SK-N-SH treated with all-trans-retinoic acid at 6 μM for 48 hours (cell line): Measurements from ENCODE around the gene FSTL1.

ENCODE experiments used
- ATAC-seq: fragments of 200-7000 bp; cut with Tn5 transposase; 3 replicates; pipeline ENCODE4 v1.9.1; 2020; ENCODE audit warnings: mild to moderate bottlenecking, moderate library complexity
- CSDC2 ChIP-seq: fragments of 250-450 bp; sonication (Bioruptor Pico); IDR thresholded peaks from 2 replicates; pipeline ENCODE4 v1.5.0; 2020; ENCODE audit warnings: mild to moderate bottlenecking, moderate library complexity
- GLIS3 ChIP-seq: fragments of 250-450 bp; sonication (Bioruptor Pico); IDR thresholded peaks from 2 replicates; pipeline ENCODE4 v1.5.0; 2020; ENCODE audit warnings: mild to moderate bottlenecking, moderate library complexity
- ISL1 ChIP-seq: fragments of 250-450 bp; sonication (Bioruptor Pico); IDR thresholded peaks from 2 replicates; pipeline ENCODE4 v2.1.2; 2022; ENCODE audit warnings: mild to moderate bottlenecking, moderate library complexity
- OSR1 ChIP-seq: fragments of 250-450 bp; sonication (Bioruptor Pico); IDR thresholded peaks from 2 replicates; pipeline ENCODE4 v1.8.0; 2022; ENCODE audit warnings: moderate library complexity, mild to moderate bottlenecking, inconsistent platforms
- SNAI2 ChIP-seq: fragments of 250-450 bp; sonication (Bioruptor Pico); IDR thresholded peaks from 2 replicates; pipeline ENCODE4 v1.5.0; 2020; ENCODE audit warnings: mild to moderate bottlenecking, moderate library complexity
- TCF4 ChIP-seq: fragments of 250-450 bp; sonication (Bioruptor Pico); IDR thresholded peaks from 2 replicates; pipeline ENCODE4 v1.8.0; 2021; ENCODE audit warnings: mild to moderate bottlenecking, moderate library complexity, borderline replicate concordance
- TOX ChIP-seq: fragments of 250-450 bp; sonication (Bioruptor Pico); IDR thresholded peaks from 2 replicates; pipeline ENCODE4 v1.8.0; 2021; ENCODE audit warnings: mild to moderate bottlenecking, moderate library complexity, borderline replicate concordance
- TSHZ2 ChIP-seq: fragments of 250-450 bp; sonication (Bioruptor Pico); IDR thresholded peaks from 2 replicates; pipeline ENCODE4 v1.5.0; 2020; ENCODE audit warnings: mild to moderate bottlenecking, moderate library complexity
- ZFP3 ChIP-seq: fragments of 250-450 bp; sonication (Bioruptor Pico); IDR thresholded peaks from 2 replicates; pipeline ENCODE4 v1.5.0; 2020; ENCODE audit warnings: mild to moderate bottlenecking, moderate library complexity
- ZFP30 ChIP-seq: fragments of 450-650 bp; formaldehyde crosslinking; IDR thresholded peaks from 2 replicates; pipeline ENCODE4 v1.5.0; 2022; ENCODE audit warnings: mild to moderate bottlenecking, moderate library complexity
- ZNF565 ChIP-seq: fragments of 450-650 bp; formaldehyde crosslinking; conservative IDR thresholded peaks from 2 replicates; pipeline ENCODE4 v1.5.0; 2020; ENCODE audit warnings: low read depth, mild to moderate bottlenecking, moderate library complexity
- ZNF70 ChIP-seq: fragments of 450-650 bp; formaldehyde crosslinking; IDR thresholded peaks from 2 replicates; pipeline ENCODE4 v1.5.0; 2020; ENCODE audit warnings: mild to moderate bottlenecking, moderate library complexity
- TF ChIP-seq, protein P1 (sequence below): fragments of 250-450 bp; sonication (Bioruptor Pico); IDR thresholded peaks from 2 replicates; pipeline ENCODE4 v1.8.0; 2020; ENCODE audit warnings: mild to moderate bottlenecking, moderate library complexity, borderline replicate concordance
- TF ChIP-seq, protein P2 (sequence below): fragments of 250-450 bp; sonication (Bioruptor Pico); IDR thresholded peaks from 2 replicates; pipeline ENCODE4 v1.5.1; 2020; ENCODE audit warnings: low read depth, mild to moderate bottlenecking, moderate library complexity
- TF ChIP-seq, protein P3 (sequence below): fragments of 250-450 bp; sonication (Bioruptor Pico); IDR thresholded peaks from 2 replicates; pipeline ENCODE4 v1.8.0; 2021; ENCODE audit warnings: low read depth, mild to moderate bottlenecking, moderate library complexity, borderline replicate concordance

Gene FSTL1, protein sequence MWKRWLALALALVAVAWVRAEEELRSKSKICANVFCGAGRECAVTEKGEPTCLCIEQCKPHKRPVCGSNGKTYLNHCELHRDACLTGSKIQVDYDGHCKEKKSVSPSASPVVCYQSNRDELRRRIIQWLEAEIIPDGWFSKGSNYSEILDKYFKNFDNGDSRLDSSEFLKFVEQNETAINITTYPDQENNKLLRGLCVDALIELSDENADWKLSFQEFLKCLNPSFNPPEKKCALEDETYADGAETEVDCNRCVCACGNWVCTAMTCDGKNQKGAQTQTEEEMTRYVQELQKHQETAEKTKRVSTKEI

GRCh38 chr3:120450600-120451271 is at the start of gene FSTL1:
Gene FSTL1 (minus strand): TSS chr3:120450992. CDS start chr3:120450746, 246 bp downstream.
- TF ChIP-seq, protein P1, sequence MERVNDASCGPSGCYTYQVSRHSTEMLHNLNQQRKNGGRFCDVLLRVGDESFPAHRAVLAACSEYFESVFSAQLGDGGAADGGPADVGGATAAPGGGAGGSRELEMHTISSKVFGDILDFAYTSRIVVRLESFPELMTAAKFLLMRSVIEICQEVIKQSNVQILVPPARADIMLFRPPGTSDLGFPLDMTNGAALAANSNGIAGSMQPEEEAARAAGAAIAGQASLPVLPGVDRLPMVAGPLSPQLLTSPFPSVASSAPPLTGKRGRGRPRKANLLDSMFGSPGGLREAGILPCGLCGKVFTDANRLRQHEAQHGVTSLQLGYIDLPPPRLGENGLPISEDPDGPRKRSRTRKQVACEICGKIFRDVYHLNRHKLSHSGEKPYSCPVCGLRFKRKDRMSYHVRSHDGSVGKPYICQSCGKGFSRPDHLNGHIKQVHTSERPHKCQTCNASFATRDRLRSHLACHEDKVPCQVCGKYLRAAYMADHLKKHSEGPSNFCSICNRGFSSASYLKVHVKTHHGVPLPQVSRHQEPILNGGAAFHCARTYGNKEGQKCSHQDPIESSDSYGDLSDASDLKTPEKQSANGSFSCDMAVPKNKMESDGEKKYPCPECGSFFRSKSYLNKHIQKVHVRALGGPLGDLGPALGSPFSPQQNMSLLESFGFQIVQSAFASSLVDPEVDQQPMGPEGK (CRISPR knock-in tag), result peak; percentile 89; the same call in 1 of the 2 replicates
- TF ChIP-seq TOX (CRISPR knock-in tag), result no peak
- ATAC-seq, result peak; percentile 75

DNA sequence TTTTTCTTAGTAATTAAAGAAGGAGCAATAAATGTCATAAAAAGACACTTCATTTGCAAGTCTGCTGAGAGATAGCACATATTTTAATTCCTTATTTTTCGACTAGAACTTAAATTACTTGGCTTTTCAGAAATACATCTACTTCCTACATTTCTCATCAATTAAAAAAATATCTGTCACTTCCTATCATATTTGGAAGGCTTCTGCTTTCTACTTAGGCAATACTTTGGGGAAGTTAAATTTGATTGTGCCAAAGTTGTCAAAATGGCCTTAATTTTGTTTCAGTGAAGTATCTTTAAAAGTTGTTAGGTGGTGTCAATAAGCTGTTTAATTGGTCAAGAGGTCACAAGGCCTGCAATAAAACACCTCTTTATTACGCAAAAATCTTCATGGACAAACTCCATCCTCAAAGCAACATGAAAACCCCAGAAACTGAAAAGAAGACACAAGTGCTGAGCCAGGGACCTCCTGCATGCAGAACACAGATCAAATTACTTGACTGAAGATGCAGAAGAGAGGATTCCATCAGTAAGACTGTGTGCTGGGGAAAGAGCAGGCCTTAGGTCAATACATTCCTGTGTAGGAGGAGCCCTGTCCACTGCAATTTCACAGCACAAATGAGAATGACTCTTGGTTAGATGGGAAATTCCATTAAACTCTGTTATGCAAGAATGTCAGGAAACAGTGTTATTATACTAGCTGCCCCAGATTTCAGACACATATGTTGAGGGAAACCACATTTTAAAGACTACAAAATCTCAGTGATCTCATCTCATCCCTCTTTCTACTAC is 48.0 kb upstream of the FSTL1 start:
- TF ChIP-seq SNAI2 (CRISPR knock-in tag) (no peak), ZFP30 (CRISPR knock-in tag) (peak; percentile 60; the same call in 1 of the 2 replicates), ISL1 (CRISPR knock-in tag) (peak; percentile 78)
- TF ChIP-seq, protein P2, sequence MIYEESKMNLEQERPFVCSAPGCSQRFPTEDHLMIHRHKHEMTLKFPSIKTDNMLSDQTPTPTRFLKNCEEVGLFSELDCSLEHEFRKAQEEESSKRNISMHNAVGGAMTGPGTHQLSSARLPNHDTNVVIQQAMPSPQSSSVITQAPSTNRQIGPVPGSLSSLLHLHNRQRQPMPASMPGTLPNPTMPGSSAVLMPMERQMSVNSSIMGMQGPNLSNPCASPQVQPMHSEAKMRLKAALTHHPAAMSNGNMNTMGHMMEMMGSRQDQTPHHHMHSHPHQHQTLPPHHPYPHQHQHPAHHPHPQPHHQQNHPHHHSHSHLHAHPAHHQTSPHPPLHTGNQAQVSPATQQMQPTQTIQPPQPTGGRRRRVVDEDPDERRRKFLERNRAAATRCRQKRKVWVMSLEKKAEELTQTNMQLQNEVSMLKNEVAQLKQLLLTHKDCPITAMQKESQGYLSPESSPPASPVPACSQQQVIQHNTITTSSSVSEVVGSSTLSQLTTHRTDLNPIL, result 0 out of 2 replicates have a peak, but pooled peaks have one; percentile 10
- peak; percentile 97 for ATAC-seq

- peak; percentile 47 for ATAC-seq
Measured at GRCh38 chr3:120497818-120498217, 47.0 kb upstream of the FSTL1 start.

GRCh38 chr3:120497336-120497735 is 46.5 kb upstream of the FSTL1 start:
- ATAC-seq, result peak; percentile 58
- TF ChIP-seq, protein P1 (CRISPR knock-in tag), result no peak
- TF ChIP-seq, protein P2, result peak; percentile 64; the same call in 1 of the 2 replicates

More at GRCh38 chr3:120497818-120498217, 47.0 kb upstream of the FSTL1 start:
- TF ChIP-seq TCF4 (CRISPR knock-in tag) (no peak), ISL1 (CRISPR knock-in tag) (peak; percentile 88), ZNF565 (CRISPR knock-in tag) (no peak), OSR1 (CRISPR knock-in tag) (no peak)
- TF ChIP-seq, protein P2, result peak; percentile 27; the same call in 1 of the 2 replicates

DNA sequence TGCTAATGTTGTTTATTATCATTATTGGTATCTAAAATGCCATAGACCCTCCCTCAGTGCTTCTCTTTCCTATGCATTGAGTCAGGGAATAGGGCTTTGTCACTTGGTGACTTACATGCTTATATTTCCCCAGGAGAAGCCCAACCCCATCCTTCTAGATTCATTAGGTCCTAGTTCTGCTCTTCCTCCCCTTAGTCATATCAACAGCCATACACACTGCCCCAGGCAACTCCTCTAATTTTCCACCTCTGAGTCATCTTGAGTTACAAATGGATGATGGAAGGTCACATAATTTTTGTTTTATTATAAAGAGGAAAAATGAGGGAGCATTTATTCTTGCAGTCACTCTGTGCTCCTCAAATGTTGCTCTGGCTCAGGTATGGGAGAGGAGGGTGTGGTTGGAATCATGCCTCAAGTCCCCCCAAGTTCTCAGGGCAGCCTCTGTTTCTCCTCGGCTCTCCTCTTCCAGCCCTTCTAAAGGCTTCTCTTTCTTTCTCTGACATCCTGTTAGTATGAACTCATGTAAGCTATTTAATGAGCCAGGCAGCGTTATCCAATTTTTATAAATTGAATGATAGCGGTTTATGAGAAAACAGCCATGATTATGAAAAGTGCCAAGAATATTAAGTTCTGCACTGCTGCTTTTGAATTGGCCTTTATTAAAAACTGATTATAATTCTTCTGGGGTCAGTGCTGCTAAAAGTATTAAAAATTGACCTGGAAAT is 45.6 kb upstream of the FSTL1 start:
- peak; percentile 42 for ATAC-seq
- TF ChIP-seq ZNF565 (CRISPR knock-in tag) (no peak), ZNF70 (CRISPR knock-in tag) (no peak), CSDC2 (CRISPR knock-in tag) (no peak), OSR1 (CRISPR knock-in tag) (no peak), ZFP3 (CRISPR knock-in tag) (no peak), GLIS3 (no peak), TSHZ2 (no peak)
- TF ChIP-seq, protein P3, sequence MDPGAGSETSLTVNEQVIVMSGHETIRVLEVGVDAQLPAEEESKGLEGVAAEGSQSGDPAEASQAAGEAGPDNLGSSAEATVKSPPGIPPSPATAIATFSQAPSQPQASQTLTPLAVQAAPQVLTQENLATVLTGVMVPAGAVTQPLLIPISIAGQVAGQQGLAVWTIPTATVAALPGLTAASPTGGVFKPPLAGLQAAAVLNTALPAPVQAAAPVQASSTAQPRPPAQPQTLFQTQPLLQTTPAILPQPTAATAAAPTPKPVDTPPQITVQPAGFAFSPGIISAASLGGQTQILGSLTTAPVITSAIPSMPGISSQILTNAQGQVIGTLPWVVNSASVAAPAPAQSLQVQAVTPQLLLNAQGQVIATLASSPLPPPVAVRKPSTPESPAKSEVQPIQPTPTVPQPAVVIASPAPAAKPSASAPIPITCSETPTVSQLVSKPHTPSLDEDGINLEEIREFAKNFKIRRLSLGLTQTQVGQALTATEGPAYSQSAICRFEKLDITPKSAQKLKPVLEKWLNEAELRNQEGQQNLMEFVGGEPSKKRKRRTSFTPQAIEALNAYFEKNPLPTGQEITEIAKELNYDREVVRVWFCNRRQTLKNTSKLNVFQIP (CRISPR knock-in tag), result no peak
